HepG2 (cell line): Measurements from ENCODE around the gene PLA2G4F. TPM values are rescaled to one million over a fixed set of nuclear protein-coding genes. Genes with fewer than 3 reads are reported as not detected.

Experiments used
- AKNA ChIP-seq: sonication (generic); formaldehyde crosslinking; IDR thresholded peaks from 2 replicates; pipeline ENCODE4 v1.4.0; 2020; ENCODE audit warnings: missing genetic modification reagents, borderline replicate concordance
- BRF2 ChIP-seq: sonication (generic); formaldehyde crosslinking; IDR thresholded peaks from 2 replicates; pipeline ENCODE4 v1.8.1; 2022; ENCODE audit warnings: mild to moderate bottlenecking, missing genetic modification reagents
- ETS1 ChIP-seq: sonication (generic); formaldehyde crosslinking; IDR thresholded peaks from 2 replicates; pipeline ENCODE4 v1.4.0; 2020; ENCODE audit warnings: missing genetic modification reagents
- FOXK1 ChIP-seq: sonication (generic); formaldehyde crosslinking; IDR thresholded peaks from 2 replicates; pipeline ENCODE4 v1.4.0; 2020; ENCODE audit warnings: low read depth, missing genetic modification reagents, borderline replicate concordance
- HDAC2 ChIP-seq: sonication (generic); formaldehyde crosslinking; IDR thresholded peaks from 2 replicates; pipeline ENCODE4 v1.4.0; 2020; ENCODE audit warnings: missing genetic modification reagents
- JUN ChIP-seq: sonication (generic); formaldehyde crosslinking; IDR thresholded peaks from 2 replicates; pipeline ENCODE4 v1.4.0; 2020; ENCODE audit warnings: mild to moderate bottlenecking, missing genetic modification reagents
- MEF2D ChIP-seq: sonication (generic); formaldehyde crosslinking; IDR thresholded peaks from 2 replicates; pipeline ENCODE4 v1.5.1; 2020; ENCODE audit warnings: mild to moderate bottlenecking, missing genetic modification reagents
- MYC ChIP-seq: sonication (generic); formaldehyde crosslinking; IDR thresholded peaks from 2 replicates; pipeline ENCODE4 v1.9.0; 2021; ENCODE audit warnings: missing genetic modification reagents, borderline replicate concordance
- PITX1 ChIP-seq: sonication (generic); formaldehyde crosslinking; IDR thresholded peaks from 2 replicates; pipeline ENCODE4 v1.5.1; 2020; ENCODE audit warnings: mild to moderate bottlenecking, missing genetic modification reagents
- RFXANK ChIP-seq: IDR thresholded peaks from 2 replicates; pipeline ENCODE4 v1.6.1; 2016
- U2AF2 ChIP-seq: fragments of 200-400 bp; formaldehyde crosslinking; IDR thresholded peaks from 2 replicates; pipeline ENCODE4 v1.6.1; 2017; ENCODE audit warnings: low read depth, mild to moderate bottlenecking, low read length
- ZNF576 ChIP-seq: sonication (generic); formaldehyde crosslinking; IDR thresholded peaks from 2 replicates; pipeline ENCODE4 v1.4.0; 2020; ENCODE audit warnings: mild to moderate bottlenecking, missing genetic modification reagents
- ZNF609 ChIP-seq: sonication (generic); formaldehyde crosslinking; IDR thresholded peaks from 2 replicates; pipeline ENCODE4 v1.4.0; 2020; ENCODE audit warnings: mild to moderate bottlenecking, missing genetic modification reagents, borderline replicate concordance
- ZNF891 ChIP-seq: sonication (generic); formaldehyde crosslinking; IDR thresholded peaks from 2 replicates; pipeline ENCODE4 v1.5.0; 2020; ENCODE audit warnings: mild to moderate bottlenecking, missing genetic modification reagents
- ZUFSP ChIP-seq: sonication (generic); formaldehyde crosslinking; IDR thresholded peaks from 2 replicates; pipeline ENCODE4 v1.9.0; 2021; ENCODE audit warnings: missing genetic modification reagents, mild to moderate bottlenecking, borderline replicate concordance
- polyA plus RNA-seq, 8 experiments: library from polyadenylated mRNA; depleted of rRNA in 3 of 8; stranded (reverse) in 7 of 8; unstranded in 1 of 8; fragments of >200 nt; fragmentation: Illumina TruSeq in 4 of 8; extraction: Trizol in 4 of 8; gene quantifications; 2 replicates each; pipeline versions ENCODE4 v1.2.1 to v1.2.3, GENCODE V29; 2011 to 2016; ENCODE audit warnings: low read depth in 4 of 8, missing spikeins in 1 of 8, mixed read lengths in 1 of 8; ENCODE audit not compliant: insufficient read depth in 1 of 8
- total RNA-seq, 5 experiments: library from RNA; depleted of rRNA; stranded (reverse); fragments of >200 nt; fragmentation: Illumina TruSeq; extraction: Trizol; gene quantifications; 2 replicates each; pipeline ENCODE4 v1.2.3, GENCODE V29; 2016; ENCODE audit warnings: low read depth in 1 of 5

The PLA2G4F gene
- total and polyA plus RNA-seq, 2 of the 13 experiments (the other 11 are each of a cell fraction or from before 2014, with no cell fraction given), result 0.07 TPM; not detected in 1

- TF ChIP-seq AKNA (CRISPR knock-in tag) (no peak), ETS1 (CRISPR knock-in tag) (no peak), HDAC2 (peak; percentile 89), MYC (CRISPR knock-in tag) (no peak; the same call in 1 of the 2 replicates), RFXANK (0 out of 2 replicates have a peak, but pooled peaks have one; percentile 58), U2AF2 (peak; percentile 99), ZNF576 (no peak), ZNF609 (CRISPR knock-in tag) (peak; percentile 88), MEF2D (CRISPR knock-in tag) (peak; percentile 54; the same call in 1 of the 2 replicates), BRF2 (no peak), ZUFSP (CRISPR knock-in tag) (no peak), PITX1 (peak; percentile 86), JUN (CRISPR knock-in tag) (peak; percentile 67; the same call in 1 of the 2 replicates), ZNF891 (CRISPR knock-in tag) (no peak), FOXK1 (CRISPR knock-in tag) (peak; percentile 46; the same call in 1 of the 2 replicates)
Measured at GRCh38 chr15:42138968-42139386, 17.5 kb downstream of the PLA2G4F start (continued).
